Prostate gland (tissue), 2 donors: ENCODE measurements around the gene SAMD3.

ENCODE experiments used
- POLR2A ChIP-seq: fragments of 450-650 bp; IDR thresholded peaks from one replicate; pipeline ENCODE4 v1.6.1; 2016; ENCODE audit warnings: antibody characterized with exemption, mild to moderate bottlenecking
- POLR2AphosphoS5 ChIP-seq: sonication (generic); formaldehyde crosslinking; IDR thresholded peaks from one replicate; pipeline ENCODE4 v1.6.1; 2017; ENCODE audit warnings: antibody characterized with exemption
- TF ChIP-seq, protein P1 (sequence below), 4 experiments: fragments of 200-600 bp in 2 of 4; fragments of 450-650 bp in 2 of 4; sonication (generic) in 2 of 4; IDR thresholded peaks; 1 replicate in 3 of 4; 2 replicates in 1 of 4; pipeline ENCODE4 v1.5.1; 2016 to 2019; ENCODE audit warnings: antibody characterized with exemption in 4 of 4, mild to moderate bottlenecking in 2 of 4, moderate library complexity in 2 of 4

DNA sequence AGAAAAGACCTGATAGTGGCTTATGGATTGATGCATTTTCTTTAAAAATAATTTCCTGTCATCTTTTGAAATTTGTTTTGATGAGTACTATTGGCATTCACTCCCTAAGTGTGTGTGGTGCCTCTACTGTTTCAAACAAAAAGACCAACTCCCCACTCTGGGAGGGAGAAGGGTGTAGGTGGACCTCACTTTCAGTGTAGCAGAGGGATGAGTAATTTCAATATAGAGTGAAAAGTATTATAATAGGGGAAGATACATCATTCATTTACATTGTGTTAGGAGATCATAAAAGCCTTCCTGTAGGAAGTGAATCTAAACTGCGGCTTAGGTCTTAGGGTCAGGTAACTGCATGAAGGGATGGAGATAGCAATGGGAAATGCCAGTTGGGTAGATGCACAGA, 46.4 kb downstream of the SAMD3 start:
- no peak for TF ChIP-seq POLR2AphosphoS5
- TF ChIP-seq, protein P1, sequence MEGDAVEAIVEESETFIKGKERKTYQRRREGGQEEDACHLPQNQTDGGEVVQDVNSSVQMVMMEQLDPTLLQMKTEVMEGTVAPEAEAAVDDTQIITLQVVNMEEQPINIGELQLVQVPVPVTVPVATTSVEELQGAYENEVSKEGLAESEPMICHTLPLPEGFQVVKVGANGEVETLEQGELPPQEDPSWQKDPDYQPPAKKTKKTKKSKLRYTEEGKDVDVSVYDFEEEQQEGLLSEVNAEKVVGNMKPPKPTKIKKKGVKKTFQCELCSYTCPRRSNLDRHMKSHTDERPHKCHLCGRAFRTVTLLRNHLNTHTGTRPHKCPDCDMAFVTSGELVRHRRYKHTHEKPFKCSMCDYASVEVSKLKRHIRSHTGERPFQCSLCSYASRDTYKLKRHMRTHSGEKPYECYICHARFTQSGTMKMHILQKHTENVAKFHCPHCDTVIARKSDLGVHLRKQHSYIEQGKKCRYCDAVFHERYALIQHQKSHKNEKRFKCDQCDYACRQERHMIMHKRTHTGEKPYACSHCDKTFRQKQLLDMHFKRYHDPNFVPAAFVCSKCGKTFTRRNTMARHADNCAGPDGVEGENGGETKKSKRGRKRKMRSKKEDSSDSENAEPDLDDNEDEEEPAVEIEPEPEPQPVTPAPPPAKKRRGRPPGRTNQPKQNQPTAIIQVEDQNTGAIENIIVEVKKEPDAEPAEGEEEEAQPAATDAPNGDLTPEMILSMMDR (IDR thresholded peaks at IDR 0.05) = no peak
- TF ChIP-seq POLR2A = no peak
